GM10266 (cell line): ENCODE results near the gene DMBX1.

Experiments
- DNase-seq: peaks from one replicate; pipeline ENCODE4 v3.0.0; 2012; ENCODE audit errors: extremely low spot score
- CTCF ChIP-seq: IDR thresholded peaks from 2 replicates; pipeline ENCODE4 v1.5.1; 2012; ENCODE audit warnings: mild to moderate bottlenecking, low read depth; ENCODE audit not compliant: control insufficient read depth, insufficient read depth; ENCODE audit errors: missing control alignments

Gene DMBX1

DNA sequence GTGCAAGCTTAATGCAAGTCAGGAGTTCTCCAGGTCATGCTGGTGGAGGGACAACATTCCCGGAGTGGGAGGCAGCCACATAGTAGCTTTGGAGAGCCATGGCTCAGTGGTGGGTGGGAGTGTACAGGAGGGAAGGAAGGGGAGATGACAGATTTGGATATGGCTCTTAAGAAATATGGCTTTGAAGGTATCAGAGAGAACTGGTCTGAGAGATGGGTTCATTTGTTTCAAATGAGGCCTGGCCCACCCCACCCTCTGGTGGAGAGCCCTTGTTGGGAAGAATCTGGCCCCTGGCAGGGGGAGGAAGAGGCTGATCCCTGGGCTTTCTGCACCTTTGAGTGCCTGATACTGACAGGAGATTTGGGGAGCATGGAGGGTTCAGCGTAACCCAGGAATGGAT is 6.1 kb downstream of the DMBX1 start:
- no peak for DNase-seq
- no peak for TF ChIP-seq CTCF

GRCh38 chr1:46496505-46496904 is 6.9 kb downstream of the DMBX1 start:
- TF ChIP-seq CTCF = no peak
- no peak for DNase-seq

DNA sequence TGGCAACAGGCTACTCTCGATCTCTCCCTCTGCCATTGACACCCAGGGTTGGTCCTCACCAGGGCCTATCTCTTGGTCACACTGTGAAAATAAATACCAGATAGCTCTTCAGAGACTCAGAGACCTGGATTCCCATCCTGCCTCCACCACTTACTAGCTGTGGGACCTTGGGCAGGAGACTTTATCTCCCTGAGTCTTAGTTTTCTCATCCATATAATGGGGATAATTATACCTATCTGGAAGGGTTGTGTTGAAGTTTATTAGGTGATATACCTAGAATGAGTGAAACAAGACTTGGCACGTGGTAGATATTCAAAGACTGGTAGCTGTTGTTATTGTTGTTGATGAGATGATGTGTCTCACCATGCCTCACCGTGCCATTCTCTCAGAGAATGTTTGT is 7.4 kb downstream of the DMBX1 start:
- no peak for DNase-seq
- TF ChIP-seq CTCF = no peak

GRCh38 chr1:46497665-46498064 is 8.0 kb downstream of the DMBX1 start:
- TF ChIP-seq CTCF = no peak
- no peak for DNase-seq

- TF ChIP-seq CTCF = no peak
- no peak for DNase-seq
Observed at GRCh38 chr1:46501528-46501927, 11.9 kb downstream of the DMBX1 start.

GRCh38 chr1:46503421-46503820 is 13.8 kb downstream of the DMBX1 start:
- no peak for DNase-seq
- TF ChIP-seq CTCF = no peak

DNA sequence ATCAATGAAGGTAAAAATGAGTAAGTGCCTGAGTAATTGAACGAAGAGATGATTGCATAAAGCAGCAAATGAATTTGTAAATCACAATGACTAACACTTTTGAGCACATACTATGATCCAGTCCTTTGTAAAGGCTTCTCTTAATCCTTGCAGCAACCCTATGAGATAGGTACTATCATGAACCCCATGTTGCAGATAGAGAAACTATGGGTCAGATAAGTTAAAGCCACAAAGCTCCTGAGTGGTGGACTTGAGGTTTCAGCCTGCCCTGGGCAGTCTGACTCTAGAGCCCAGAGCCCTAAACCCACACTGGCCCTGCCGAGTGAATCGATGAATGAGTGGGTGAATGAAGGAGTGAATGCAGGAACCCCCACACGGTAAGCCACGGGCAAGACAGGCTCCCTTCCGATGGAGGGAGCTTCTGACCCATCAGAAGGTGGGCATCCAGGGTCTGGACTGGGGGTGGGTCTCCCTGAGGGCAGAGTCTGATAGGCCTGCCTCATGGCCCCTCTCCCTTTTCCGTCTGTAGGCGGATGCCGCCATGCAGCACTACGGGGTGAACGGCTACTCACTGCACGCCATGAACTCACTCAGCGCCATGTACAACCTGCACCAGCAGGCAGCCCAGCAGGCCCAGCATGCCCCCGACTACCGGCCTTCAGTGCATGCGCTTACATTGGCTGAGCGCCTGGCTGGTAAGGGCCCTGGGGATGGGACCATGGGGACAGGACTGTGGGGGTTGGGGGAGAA is 17.0 kb downstream of the DMBX1 start:
- no peak for DNase-seq
- TF ChIP-seq CTCF = no peak
